Cardiac fibroblast (primary cell): ENCODE measurements around the gene PIGL.

Source experiments
- DNase-seq, 2 donors: peaks; one replicate each; pipeline versions ENCODE4 v3.0.0 to v3.0.0-alpha.2; 2010; ENCODE audit warnings: low read depth in 2 of 2
- H3K4me3 ChIP-seq, 2 donors: replicated peaks in 1 of 2; 1 replicate in 1 of 2; 2 replicates in 1 of 2; pipeline ENCODE4 v1.5.1; 2011; ENCODE audit warnings: low read depth in 2 of 2, low read length in 2 of 2, mild to moderate bottlenecking in 2 of 2, moderate library complexity in 1 of 2
- TF ChIP-seq, protein P1 (sequence below): IDR thresholded peaks from one replicate; pipeline ENCODE4 v1.5.1; 2011; ENCODE audit warnings: low read depth, mild to moderate bottlenecking, low read length, inconsistent platforms

PIGL gene

GRCh38 chr17:16342979-16343378 lies 126.0 kb downstream of the PIGL start:
- peak; percentile 60 to 75 for DNase-seq
- TF ChIP-seq, protein P1, sequence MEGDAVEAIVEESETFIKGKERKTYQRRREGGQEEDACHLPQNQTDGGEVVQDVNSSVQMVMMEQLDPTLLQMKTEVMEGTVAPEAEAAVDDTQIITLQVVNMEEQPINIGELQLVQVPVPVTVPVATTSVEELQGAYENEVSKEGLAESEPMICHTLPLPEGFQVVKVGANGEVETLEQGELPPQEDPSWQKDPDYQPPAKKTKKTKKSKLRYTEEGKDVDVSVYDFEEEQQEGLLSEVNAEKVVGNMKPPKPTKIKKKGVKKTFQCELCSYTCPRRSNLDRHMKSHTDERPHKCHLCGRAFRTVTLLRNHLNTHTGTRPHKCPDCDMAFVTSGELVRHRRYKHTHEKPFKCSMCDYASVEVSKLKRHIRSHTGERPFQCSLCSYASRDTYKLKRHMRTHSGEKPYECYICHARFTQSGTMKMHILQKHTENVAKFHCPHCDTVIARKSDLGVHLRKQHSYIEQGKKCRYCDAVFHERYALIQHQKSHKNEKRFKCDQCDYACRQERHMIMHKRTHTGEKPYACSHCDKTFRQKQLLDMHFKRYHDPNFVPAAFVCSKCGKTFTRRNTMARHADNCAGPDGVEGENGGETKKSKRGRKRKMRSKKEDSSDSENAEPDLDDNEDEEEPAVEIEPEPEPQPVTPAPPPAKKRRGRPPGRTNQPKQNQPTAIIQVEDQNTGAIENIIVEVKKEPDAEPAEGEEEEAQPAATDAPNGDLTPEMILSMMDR = no peak
- H3K4me3 ChIP-seq = no peak overlapping the region

- H3K4me3 ChIP-seq = no peak overlapping the region
- TF ChIP-seq, protein P1 = no peak
- DNase-seq = no peak
Measured at GRCh38 chr17:16343569-16343968, 126.6 kb downstream of the PIGL start.

- TF ChIP-seq, protein P1 = no peak
- DNase-seq = no peak
- H3K4me3 ChIP-seq = no peak overlapping the region
Measured at GRCh38 chr17:16345565-16345964, 128.6 kb downstream of the PIGL start.

DNA sequence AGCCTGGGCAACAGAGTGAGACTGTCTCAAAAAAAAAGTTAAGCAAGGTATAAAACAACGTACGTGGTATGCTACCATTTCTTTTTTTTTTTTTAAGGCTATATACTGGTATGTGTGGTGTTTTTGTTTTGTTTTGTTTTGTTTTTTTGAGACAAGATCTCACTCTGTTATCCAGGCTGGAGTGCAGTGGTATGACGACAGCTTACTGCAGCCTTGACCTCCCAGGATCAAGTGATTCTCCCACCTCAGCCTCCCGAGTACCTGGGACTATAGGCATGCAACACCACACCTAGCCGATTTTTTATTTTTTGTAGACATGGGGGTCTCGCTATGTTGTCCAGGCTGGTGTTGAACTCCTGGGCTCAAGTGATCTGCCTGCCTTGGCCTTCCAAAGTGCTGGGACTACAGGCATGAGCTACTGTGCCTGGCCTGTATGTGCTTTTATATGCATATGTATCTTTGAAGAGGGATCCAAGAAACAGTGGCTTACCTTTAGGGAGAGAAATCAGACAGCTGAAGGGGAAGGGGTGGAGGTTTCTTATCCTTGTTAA lies 129.8 kb downstream of the PIGL start:
- H3K4me3 ChIP-seq = no peak overlapping the region
- TF ChIP-seq, protein P1 = no peak
- DNase-seq = no peak

- DNase-seq = no peak
- TF ChIP-seq, protein P1 = no peak
Measured at GRCh38 chr17:16348586-16348985, 131.6 kb downstream of the PIGL start.

GRCh38 chr17:16349431-16349830 lies 132.4 kb downstream of the PIGL start:
- H3K4me3 ChIP-seq = no peak overlapping the region
- no peak for DNase-seq
- TF ChIP-seq, protein P1 = no peak

More at GRCh38 chr17:16348586-16348985, 131.6 kb downstream of the PIGL start:
- no peak overlapping the region for H3K4me3 ChIP-seq

- TF ChIP-seq, protein P1 = no peak
- DNase-seq = peak; percentile 40 to 75
- H3K4me3 ChIP-seq = peak overlapping the region; percentile 56 to 59
Measured at GRCh38 chr17:16351831-16352230, 134.8 kb downstream of the PIGL start.
